Smooth muscle cell (in vitro differentiated cells): ENCODE results near the gene RBM8A. TPM values are rescaled to one million over a fixed set of nuclear protein-coding genes. Genes with fewer than 3 reads are reported as not detected.

ENCODE experiments used
- DNase-seq: peaks from one replicate; lab custom pipeline; 2025; ENCODE audit not compliant: unreplicated experiment; lab: John Stamatoyannopoulos, UW
- H2AFZ ChIP-seq: fragments of 200-600 bp; sonication (generic); 2 replicates; pipeline ENCODE4 v1.6.0; 2016; ENCODE audit warnings: antibody characterized with exemption, low read depth, mild to moderate bottlenecking
- H3F3A ChIP-seq: fragments of 200-600 bp; sonication (generic); 2 replicates; pipeline ENCODE4 v1.6.0; 2017; ENCODE audit warnings: antibody characterized with exemption, low read depth
- H3K27ac ChIP-seq: fragments of 200-600 bp; sonication (generic); 2 replicates; pipeline ENCODE4 v1.5.1; 2016; ENCODE audit warnings: low read depth, mild to moderate bottlenecking
- H3K27me3 ChIP-seq: fragments of 200-600 bp; sonication (generic); 2 replicates; pipeline ENCODE4 v1.6.1; 2016; ENCODE audit warnings: low read depth, mild to moderate bottlenecking
- H3K36me3 ChIP-seq: fragments of 200-600 bp; sonication (generic); 2 replicates; pipeline ENCODE4 v1.5.1; 2016; ENCODE audit warnings: low read depth
- H3K4me1 ChIP-seq: fragments of 200-600 bp; sonication (generic); 2 replicates; pipeline ENCODE4 v1.5.1; 2016; ENCODE audit warnings: low read depth
- H3K4me2 ChIP-seq: fragments of 200-600 bp; sonication (generic); 2 replicates; pipeline ENCODE4 v1.6.0; 2016; ENCODE audit warnings: mild to moderate bottlenecking
- H3K4me3 ChIP-seq: fragments of 200-600 bp; sonication (generic); 2 replicates; pipeline ENCODE4 v1.5.1; 2016; ENCODE audit warnings: mild to moderate bottlenecking
- H3K79me2 ChIP-seq: fragments of 200-600 bp; sonication (generic); 2 replicates; pipeline ENCODE4 v1.6.0; 2016; ENCODE audit warnings: low read depth, mild to moderate bottlenecking
- H3K9ac ChIP-seq: fragments of 200-600 bp; sonication (generic); 2 replicates; pipeline ENCODE4 v1.6.0; 2016; ENCODE audit warnings: low read depth
- H3K9me3 ChIP-seq: fragments of 200-600 bp; sonication (generic); replicated peaks from 2 replicates; pipeline ENCODE4 v1.5.1; 2016; ENCODE audit warnings: low read depth
- H4K20me1 ChIP-seq: fragments of 200-600 bp; sonication (generic); 2 replicates; pipeline ENCODE4 v1.6.0; 2016; ENCODE audit warnings: low read depth
- CTCF ChIP-seq: fragments of 200-600 bp; sonication (generic); IDR thresholded peaks from 2 replicates; pipeline ENCODE4 v1.5.1; 2017; ENCODE audit warnings: borderline replicate concordance, mild to moderate bottlenecking, antibody characterized with exemption; ENCODE audit not compliant: insufficient read depth, poor library complexity, severe bottlenecking
- WGBS: methylation state at CpG from one replicate; pipeline ENCODE4 v1.1.7; 2016; ENCODE audit warnings: low lambda C conversion rate; 5-methylcytosine and 5-hydroxymethylcytosine counted together
- polyA plus RNA-seq: library from polyadenylated mRNA; unstranded; fragments of >200 nt; fragmentation: Nextera tagmentation; extraction: Ambion mirVana; gene quantifications from 2 replicates; pipeline ENCODE4 v1.2.1, GENCODE V29; 2016
- total RNA-seq: library from RNA; depleted of rRNA; stranded (reverse); fragments of >200 nt; gene quantifications from 2 replicates; pipeline ENCODE4 v1.2.3, GENCODE V29; 2014

RBM8A gene
- total RNA-seq (143 and 144 TPM in 2 replicates), polyA plus RNA-seq (195 and 211 TPM in 2 replicates)

GRCh38 chr1:145927063-145927886 is at the start of gene RBM8A:
Gene RBM8A (minus strand): TSS chr1:145927484. CDS start chr1:145927426, 58 bp downstream.
- peak within 1 kb of the TSS; percentile 81 for H3K27ac ChIP-seq
- H2AFZ ChIP-seq, result peak within 1 kb of the TSS; percentile 90
- H3K4me1 ChIP-seq, result peaks cover 17% of the 10 kb centered on the region
- peak within 1 kb of the TSS; percentile 62 for H3K4me3 ChIP-seq
- no peaks in the 10 kb centered on the region for H3K27me3 ChIP-seq
- peak within 1 kb of the TSS; percentile 97 for H3K4me2 ChIP-seq
- under 1% methylated on average over 41 of the region's 41 CpGs for WGBS
- DNase-seq, result peak; percentile 63
- peaks cover 11% of the 10 kb centered on the region for H3F3A ChIP-seq
- no peaks in the 10 kb centered on the region for H4K20me1 ChIP-seq
- H3K36me3 ChIP-seq, result no peaks in the 10 kb centered on the region
- H3K9me3 ChIP-seq, result no peaks in the 10 kb centered on the region
- H3K79me2 ChIP-seq, result peaks cover 12% of the 10 kb centered on the region
- H3K9ac ChIP-seq, result peak within 1 kb of the TSS; percentile 80
- TF ChIP-seq CTCF, result peak; percentile 46

GRCh38 chr1:145977016-145977415 is 49.7 kb upstream of the RBM8A start:
- Histone ChIP-seq H3K9me3 (no peaks in the 10 kb centered on the region), H3K4me2 (no peak overlapping the region), H2AFZ (no peak overlapping the region), H3K27me3 (no peaks in the 10 kb centered on the region), H3K79me2 (no peaks in the 10 kb centered on the region), H3K4me1 (peaks cover 21% of the 10 kb centered on the region), H4K20me1 (no peaks in the 10 kb centered on the region), H3K27ac (no peak overlapping the region), H3F3A (peaks cover 15% of the 10 kb centered on the region), H3K4me3 (no peak overlapping the region), H3K36me3 (no peaks in the 10 kb centered on the region), H3K9ac (no peak overlapping the region)
- WGBS, result 73% methylated on average over 5 of the region's 5 CpGs
- TF ChIP-seq CTCF, result no peak
- no peak for DNase-seq

GRCh38 chr1:145975216-145975615 is 47.9 kb upstream of the RBM8A start:
- H3K36me3 ChIP-seq, result no peaks in the 10 kb centered on the region
- H3F3A ChIP-seq, result peaks cover 10% of the 10 kb centered on the region
- no peak overlapping the region for H3K4me3 ChIP-seq
- 87% methylated on average over 4 of the region's 4 CpGs for WGBS
- no peaks in the 10 kb centered on the region for H3K79me2 ChIP-seq
- no peak overlapping the region for H2AFZ ChIP-seq
- no peak overlapping the region for H3K27ac ChIP-seq
- DNase-seq, result no peak
- H3K27me3 ChIP-seq, result no peaks in the 10 kb centered on the region
- H3K9me3 ChIP-seq, result no peaks in the 10 kb centered on the region
- H3K9ac ChIP-seq, result no peak overlapping the region
- peaks cover 21% of the 10 kb centered on the region for H3K4me1 ChIP-seq
- no peak overlapping the region for H3K4me2 ChIP-seq
- H4K20me1 ChIP-seq, result no peaks in the 10 kb centered on the region
- no peak for TF ChIP-seq CTCF
